HG03135 (cell line): ENCODE measurements around the gene CROCC2.

Source experiments
- ATAC-seq: cut with Tn5 transposase; IDR thresholded peaks from one replicate; pipeline ENCODE4 v1.9.1; 2021; ENCODE audit warnings: mild to moderate bottlenecking, moderate library complexity; ENCODE audit not compliant: unreplicated experiment

Gene CROCC2

DNA sequence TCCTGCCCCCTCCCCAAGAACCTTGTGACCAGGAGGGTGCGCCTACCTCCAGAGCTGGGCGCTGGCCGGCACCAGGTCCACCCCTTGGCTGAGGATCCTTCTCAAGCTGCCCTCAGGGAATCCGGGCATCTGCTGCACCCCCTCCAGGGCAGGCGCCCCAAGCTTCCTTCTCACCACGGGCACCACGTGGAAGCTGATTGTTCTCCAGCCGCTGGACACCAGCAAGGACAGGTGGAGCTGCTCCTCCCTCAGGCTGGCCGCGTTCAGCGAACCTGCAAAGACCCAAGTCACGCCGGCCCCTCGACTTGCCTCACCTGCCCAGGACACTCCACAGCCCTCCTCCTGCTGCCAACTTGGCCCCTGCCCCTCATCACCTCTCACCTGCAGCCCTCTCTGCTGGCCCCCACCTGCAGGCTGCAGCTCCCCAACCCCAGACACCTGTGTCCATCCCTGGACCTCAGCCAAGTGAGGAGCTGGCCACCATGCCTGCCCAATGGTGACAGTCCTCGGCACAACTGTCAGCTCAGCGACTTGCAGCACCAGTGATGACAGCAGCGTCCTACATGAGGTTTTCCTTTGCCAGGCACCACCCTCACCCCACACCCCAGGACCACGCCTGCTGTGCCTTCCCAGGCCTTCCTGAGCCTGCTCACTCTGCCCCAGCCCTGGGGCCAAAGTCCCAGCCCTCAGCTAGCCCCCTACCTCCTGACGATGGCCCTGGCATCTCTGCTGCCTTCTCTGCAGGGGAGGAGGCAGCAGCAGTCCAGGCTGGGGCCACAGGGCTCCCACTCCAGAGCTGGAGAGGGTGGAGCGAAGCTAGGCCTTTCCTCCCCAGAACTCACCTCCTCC, 14.4 kb upstream of the CROCC2 start:
- ATAC-seq: no peak

DNA sequence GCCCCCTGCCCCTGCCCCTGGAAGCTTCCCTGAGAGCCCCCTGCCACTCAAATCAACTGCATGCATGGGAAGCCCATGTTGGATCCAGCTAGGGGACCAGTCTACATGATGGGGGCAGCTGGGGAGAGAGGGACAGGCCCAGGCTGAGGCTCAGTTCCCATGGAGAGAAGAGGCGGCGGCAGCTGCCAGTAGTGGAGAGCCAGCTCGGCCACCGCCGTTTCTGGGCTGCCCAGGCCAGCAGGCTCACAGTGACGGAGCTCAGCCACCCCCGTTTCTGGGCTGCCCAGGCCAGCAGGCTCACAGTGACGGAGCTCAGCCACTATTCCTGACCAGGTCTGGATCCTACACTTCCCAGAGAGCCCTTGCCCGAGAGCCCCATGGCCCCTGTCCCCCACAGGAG, 13.8 kb upstream of the CROCC2 start:
- no peak for ATAC-seq

DNA sequence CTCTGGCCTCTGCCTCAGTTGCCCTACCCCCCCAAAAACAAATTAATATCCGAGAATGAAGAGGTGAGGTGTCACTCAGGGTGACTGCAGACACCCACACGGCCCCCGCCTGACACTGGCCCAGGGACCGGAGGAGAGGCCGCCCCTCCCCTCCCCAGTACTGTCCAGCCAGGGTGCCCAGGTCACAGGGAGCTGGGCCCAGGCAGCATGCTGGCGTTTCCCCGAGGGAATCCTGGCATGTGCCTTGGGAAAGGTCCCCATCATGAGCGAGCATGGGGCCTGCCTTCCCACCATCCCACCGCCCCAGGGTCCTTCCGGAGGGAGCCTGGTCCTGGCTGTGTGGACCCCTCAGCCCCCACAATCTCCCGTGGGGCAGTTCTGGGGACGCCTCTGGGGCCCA, 13.2 kb upstream of the CROCC2 start:
- no peak for ATAC-seq

DNA sequence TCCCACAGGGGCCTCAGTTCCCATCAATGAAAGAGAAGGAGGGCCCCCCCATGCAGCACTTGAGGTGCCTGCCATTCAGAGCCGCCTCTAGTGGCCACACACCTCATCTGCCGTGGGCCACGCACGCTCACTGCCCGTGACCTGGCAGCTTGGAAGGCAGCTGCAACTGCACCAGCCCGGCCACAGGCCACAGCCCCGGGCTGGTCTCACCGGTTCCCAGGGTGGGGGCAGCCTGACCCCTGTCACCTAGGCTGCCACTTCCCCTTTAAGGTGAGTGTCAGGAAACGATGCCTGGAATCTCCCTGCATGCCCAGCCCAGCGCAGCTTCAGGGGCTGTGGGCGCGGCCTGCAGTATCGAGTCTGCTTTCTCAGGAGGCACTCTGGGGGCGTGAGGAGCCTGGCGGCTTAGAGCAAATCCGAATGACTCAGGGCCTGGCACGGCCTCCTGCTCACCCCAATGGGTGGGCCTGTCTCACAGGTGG, 12.7 kb upstream of the CROCC2 start:
- no peak for ATAC-seq

DNA sequence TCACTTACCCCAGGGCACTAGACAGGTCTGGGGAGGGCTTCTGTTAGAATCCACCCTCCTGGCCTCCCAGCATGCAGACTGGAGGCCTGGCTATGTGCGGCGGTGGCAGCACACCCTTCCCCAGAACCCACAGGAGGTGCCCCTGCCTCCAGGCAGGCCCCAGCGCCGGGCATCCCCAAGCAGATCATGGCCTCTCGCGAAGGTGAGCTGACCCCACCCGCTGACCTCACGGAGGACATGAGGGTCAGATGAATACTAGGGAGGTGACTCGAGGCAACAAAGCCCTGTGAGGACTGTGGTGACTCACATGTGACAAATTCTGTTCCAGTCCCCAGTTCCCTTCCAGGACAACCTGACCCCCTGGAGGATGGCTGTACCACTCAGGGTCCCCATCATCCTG, 12.1 kb upstream of the CROCC2 start:
- no peak for ATAC-seq

DNA sequence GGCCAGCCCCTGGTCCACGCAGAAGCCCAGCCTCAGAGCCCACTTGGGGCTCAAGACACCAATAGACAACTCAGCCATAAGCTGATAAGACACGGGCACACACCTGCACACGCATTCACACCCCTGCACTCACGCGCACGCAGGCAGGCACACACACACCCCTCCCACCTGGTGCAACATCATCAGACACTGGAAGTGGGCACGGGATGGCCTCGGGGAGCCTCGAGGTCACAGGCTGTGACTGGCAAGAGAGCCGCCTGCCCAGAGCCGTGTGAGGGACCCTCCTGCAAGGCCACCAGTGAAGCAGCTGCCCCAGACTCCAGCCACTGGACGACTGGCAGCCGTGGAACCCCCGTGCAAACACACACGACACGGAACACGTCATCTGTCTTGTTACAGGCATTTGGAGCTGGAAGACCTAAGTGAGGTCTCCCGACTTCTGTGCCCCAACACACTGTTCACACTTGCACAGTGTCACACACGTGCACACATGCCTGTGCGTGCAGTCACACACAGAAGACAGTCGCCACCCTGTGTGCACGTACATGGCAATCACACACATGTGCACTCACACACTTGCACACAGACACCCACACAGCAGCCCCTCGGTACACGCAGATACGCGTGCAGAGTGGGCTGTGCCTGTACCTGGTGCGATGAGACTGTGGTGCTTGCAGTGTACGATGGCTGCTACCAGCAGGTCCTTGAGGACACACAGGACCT, 11.1 kb upstream of the CROCC2 start:
- ATAC-seq: no peak

DNA sequence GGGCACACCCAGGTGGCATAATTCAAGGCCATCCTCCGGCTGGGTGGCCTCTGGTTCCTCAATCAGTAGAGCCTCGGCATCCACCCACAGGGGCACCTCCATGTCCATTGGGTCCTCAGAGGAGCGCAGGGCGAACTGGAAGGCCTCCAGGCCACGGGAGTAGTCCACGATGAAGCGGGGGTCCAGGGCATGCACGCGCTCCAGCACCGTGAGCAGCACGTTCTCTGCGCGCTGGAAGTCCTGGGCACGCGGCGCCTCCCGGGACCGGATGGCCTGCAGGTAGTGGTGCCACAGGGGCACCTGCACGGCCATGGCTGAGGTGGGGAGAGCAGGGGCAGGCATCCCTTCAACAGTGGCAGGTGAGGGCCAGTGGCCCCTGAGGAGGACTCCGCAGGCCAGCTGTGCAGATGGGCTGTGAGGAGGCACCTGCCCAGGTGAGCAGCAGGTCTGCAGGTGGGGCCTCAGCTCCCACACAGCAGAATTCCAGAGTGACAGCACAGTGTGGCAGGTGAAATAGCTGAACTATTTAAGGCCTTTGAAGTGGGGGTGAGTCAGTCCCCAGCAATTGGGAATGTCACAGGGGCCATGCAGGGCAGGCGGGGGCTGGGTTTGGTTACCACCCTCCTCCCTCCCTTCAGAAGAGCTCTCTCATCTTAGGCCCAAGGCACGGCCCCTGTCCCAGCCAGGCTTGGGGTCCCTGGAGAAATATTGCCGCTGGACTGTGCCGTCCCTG, 10.3 kb upstream of the CROCC2 start, which contains the start of gene MAB21L4:
Gene MAB21L4 (minus strand): TSS at position 501 of the 733 bp plus-strand sequence. CDS start 159 bp downstream, at position 342.
- ATAC-seq: no peak

DNA sequence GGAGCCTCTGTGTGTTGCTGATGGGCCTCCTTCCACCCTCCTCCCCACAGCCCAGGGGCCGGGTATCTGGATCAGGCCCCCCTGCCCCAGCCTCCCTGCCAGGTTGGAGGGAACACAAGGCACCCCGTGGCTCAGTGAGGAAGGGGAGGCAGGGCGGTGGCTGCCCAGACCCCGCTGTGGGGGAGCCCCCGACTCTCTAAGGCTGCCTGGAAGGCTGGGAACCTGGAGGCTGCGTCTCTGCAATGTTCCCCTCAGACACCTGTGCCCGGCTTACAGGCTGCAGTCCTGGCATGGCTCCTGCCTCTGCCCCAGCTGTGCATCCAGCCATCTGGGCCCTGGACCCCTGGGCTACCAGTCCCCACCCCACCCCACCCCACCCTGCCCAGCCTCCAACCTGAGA, 9.7 kb upstream of the CROCC2 start:
- no peak for ATAC-seq

DNA sequence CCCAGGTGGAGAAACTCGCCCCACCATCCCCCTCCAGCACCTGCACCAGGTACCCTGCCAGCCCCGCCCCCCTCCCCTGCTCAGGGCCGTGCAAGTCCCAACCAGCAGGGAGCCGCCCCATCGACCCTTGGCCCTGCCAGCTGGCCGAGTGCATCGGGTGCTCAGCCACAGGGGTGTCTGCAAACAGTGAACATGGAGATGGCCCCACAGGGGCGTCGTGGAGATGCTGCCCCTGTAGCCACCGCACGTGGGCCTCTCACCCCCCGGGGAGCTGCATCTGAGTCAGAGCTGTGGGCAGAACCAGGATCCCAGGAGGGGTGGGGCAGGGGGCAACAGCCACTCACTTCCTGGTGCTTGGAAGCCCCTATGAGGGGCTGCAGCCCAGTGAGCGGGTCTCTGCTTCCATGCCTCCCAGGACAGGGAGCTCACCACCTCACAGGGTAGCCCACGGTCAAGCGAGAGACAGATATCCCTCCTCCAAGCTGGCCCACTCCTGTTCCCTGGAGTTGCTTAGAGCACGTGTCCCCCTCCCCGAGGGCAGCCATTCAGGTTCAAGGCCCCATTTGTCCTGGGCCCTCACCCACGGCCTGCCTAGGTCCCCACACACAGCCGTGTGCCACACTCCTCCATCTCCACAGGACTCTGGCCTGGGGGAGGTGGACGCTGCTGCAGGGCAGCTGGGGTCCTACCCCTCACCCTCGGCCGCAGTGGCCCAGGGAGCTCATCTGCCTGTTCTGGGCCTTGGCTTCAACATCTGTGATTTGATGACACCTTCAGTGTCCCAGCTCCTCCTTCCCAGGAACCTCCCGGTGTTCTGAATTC, 9.1 kb upstream of the CROCC2 start:
- no peak for ATAC-seq

DNA sequence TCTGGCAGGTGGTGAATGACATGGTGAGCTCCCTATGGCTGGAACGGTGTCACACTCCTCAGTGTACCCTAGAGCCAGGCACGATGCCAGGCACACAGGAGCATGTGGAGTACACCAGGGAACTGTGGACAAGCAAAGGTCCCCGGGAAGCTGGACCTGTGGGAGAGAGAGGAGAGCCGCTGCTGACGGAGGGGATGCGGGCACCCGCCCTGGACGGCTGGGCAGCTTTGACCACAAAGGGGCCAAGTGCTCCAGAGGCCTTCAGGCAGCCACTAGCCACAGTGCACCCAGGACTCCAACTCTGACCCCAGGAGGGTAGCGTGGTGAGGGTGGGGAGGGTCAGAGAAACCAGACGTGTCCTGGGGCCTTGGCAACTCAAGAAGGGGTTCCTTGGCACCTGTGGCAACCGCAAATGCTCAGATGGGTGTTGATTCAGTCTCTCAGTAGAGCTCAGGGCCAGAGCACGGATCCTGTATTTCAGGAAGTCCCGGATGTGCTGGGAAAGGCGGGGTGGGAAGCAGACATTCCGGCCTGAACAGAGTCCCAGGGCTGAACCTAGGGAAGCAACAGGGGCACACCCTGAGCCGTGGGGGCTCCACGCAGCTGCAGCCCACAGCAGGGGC, 7.9 kb upstream of the CROCC2 start:
- no peak for ATAC-seq

DNA sequence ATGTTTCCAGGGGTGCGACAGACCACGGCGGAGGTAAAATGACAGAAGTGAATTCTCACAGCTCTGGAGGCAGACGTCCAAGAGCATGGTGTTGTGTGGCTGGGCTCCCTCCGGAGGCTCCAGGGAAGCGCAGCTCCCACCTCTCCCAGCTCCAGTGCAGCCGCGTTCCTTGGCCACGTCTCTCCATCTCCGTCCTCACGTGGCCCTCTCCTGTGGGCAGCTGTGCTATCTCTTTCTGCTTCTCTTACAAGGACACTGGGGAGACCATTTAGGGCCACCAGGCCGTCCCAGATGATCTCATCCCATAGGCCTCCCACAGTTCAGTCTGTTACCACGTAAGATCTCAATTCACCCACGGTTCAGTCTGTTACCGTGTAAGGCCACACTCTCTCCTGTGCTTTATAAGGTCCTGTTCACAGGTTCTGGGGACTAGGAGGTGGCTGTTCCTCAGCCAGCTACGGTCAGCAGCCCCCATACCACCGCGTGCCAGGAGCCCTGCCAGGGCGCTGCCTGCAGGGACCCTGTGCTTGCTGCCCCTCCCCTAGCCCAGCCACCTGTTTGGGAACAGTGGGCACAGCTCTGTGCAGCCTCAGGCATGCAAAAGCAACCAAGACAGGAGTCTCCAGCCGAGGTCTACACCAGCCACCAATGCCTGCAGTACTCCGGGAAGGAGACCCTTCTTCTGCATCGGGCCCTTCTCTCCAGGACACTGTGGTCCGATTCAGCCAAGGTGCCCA, 7.2 kb upstream of the CROCC2 start:
- ATAC-seq: no peak

DNA sequence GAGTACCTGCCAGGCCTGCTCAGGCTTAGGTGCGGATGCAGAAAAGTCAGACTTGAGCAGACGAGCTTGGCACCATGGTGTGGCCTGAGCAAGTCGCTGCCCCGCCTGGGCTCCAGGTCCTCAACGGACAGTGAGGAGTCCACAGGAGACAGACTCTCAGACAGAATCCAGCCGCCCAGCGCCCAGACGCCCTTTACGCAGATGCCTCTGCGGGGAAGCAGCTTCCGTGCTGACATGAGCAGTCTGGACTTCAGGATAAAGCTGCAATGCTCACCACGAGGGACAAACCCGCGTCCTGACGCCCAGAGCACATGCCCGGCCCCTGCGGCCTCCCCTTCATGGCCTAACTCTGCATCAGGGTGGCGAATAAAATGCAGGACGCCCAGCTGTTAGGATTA, 6.7 kb upstream of the CROCC2 start:
- ATAC-seq: no peak

DNA sequence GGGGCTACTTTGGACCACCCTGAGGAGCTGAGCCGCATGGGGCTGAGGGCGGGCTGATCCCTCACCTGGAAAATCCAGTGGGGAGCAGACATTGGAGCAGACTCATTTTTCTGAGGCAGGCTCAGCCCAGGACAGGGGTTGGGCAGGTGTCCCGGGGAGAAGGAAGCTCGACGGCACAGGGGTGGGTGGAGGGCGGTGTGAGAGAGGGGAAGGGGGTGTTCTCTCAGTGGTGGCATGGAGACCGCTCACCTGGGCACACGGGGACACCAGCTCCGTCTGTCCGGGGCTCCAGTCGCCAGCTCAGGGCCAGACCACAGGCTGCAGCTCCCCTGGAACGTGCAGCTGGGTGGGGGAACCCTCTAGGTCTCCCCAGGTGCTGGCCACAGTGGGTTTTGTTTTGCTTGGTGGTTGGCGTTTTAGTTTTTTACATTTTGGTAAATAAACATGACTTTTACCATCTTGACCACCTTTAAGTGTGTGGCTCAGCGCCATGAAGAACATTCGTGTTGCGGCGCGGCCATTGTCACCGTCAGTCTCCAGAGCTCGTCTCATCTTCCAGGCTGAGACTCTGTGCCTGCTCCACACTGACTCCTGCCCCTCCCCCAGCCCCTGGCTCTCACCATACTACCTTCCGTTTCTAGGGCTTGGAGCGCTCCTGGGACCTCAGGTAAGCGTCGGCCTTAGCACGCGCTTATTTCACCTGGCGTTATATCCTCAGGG, 5.8 kb upstream of the CROCC2 start:
- no peak for ATAC-seq

DNA sequence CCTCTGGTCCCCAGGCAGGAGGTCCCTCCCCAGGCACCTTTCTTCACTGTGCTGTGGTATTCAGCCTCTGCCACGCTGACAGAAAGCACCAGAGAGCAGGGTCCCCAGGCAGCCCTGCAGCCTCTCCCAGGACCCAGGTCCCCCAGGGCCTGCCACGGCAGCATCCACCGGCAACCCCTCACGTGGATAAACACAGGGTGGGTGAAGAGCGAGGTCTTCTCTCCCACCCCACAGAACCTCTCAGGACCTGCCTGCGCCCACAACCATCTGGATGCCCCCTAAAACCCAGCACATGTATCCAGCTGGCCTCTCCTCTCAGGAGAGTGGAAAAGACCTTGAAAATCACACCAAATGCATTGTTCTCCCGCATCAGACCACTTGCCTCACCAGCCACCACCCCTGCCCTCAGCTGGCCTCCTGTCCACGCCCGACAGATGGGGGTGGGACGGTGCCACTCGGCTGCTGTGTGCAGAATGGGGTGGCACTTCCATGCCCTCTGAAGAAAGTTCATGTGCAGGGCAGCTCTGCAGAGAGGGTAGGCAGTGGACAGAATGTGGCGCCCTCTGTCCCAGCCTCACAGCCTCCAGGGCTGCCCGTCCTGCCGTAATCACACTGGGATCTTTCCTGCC, 4.0 kb upstream of the CROCC2 start:
- ATAC-seq: no peak

DNA sequence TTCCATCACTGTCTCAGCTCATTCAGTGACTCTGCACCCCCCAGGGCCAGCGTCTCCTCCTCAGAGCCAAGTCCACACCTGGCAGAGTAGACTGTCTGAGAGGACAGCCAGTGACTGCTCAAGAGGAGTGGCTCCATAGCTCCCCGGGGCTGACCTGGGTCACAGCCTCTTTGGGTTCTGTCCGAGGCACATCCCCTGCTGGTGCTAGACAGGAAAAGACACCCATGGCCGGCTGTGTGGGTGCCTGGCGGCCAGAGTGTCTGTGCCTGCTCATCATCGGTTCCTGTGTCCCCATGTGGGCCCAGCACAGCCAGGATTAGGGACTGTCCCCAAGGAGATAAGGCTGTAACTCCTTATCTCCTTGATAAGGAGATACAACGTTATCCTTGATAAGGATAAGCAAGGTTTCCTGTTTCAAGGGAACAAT, 3.5 kb upstream of the CROCC2 start:
- no peak for ATAC-seq

DNA sequence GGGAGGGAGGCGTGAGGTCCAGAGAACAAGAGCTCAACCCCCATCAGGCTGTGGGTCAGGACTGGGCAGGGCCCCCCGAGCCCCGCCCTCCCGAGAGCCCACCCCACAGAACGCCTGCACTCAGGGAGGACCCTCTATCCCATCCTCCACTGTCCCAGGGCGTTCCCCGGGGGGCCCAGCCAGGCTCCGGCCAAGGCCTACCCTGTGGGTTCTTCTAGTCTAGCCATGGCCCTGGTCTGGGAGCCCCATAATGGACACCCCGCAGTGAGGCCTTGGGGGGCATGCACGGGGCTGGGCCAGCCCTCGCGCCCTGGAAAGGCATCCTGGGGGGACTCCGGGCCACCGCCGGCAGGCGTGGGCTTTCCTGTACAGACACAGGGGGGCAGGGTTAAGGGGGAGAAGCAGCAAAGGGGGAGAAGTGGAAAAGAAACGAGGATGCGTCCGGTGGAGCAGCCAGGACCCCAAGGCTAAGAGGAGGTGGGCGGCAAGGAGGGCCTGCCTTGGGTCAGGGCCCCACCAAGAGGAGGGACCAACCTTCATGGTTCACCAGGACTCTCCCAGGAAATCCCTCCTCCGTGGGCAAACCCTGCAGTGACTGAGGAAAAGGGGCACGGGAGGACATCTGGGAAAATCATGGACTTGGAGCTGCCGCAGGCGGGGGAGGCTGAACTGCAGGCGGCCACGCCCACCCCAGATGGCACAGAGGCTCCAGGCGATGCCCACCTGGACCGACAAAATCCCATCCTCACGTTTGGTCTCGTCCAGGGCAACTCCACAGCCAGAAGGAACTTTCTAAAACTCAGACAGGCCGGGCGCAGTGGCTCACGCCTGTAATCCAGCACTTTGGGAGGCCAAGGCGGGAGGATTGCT, 2.7 kb upstream of the CROCC2 start:
- ATAC-seq: no peak
